ENCODE results near the gene CHD9NB.
"Not testable (repeated sequence)": the region's sequence is repeated elsewhere in the genome, so short reads cannot be mapped to it uniquely, and the experiment has no call there.

Gene CHD9NB

GRCh38 chr16:53084141-53084541 lies 31.4 kb upstream of the CHD9NB start:
- DNase-seq (ENCODE audit: low read depth in 4 of 4, low spot score in 1 of 4): no peak

GRCh38 chr16:53083119-53083518 lies 30.4 kb upstream of the CHD9NB start:
- DNase-seq (ENCODE audit: low read depth in 4 of 4, low spot score in 1 of 4): no peak

GRCh38 chr16:53082509-53082908 lies 29.8 kb upstream of the CHD9NB start:
- DNase-seq (ENCODE audit: low read depth in 4 of 4, low spot score in 1 of 4): no peak

- no peak for DNase-seq (ENCODE audit: low read depth in 4 of 4, low spot score in 1 of 4)
Observed at GRCh38 chr16:53081686-53082407, 29.1 kb upstream of the CHD9NB start.

GRCh38 chr16:53081032-53081424 lies 28.3 kb upstream of the CHD9NB start:
- no peak for DNase-seq (ENCODE audit: low read depth in 4 of 4, low spot score in 1 of 4)

GRCh38 chr16:53080345-53081031 lies 27.8 kb upstream of the CHD9NB start:
- no peak for DNase-seq (ENCODE audit: low read depth in 4 of 4, low spot score in 1 of 4)

- DNase-seq (ENCODE audit: low read depth in 4 of 4, low spot score in 1 of 4): no peak
Observed at GRCh38 chr16:53078765-53079485, 26.2 kb upstream of the CHD9NB start.

GRCh38 chr16:53078247-53078646 lies 25.6 kb upstream of the CHD9NB start:
- no peak for DNase-seq (ENCODE audit: low read depth in 4 of 4, low spot score in 1 of 4)

GRCh38 chr16:53075461-53075860 lies 22.8 kb upstream of the CHD9NB start:
- DNase-seq (ENCODE audit: low read depth in 4 of 4, low spot score in 1 of 4): not testable (repeated sequence)

GRCh38 chr16:53074296-53074695 lies 21.6 kb upstream of the CHD9NB start:
- DNase-seq (ENCODE audit: low read depth in 4 of 4, low spot score in 1 of 4): not testable (repeated sequence)

GRCh38 chr16:53073022-53073421 lies 20.3 kb upstream of the CHD9NB start:
- no peak for DNase-seq (ENCODE audit: low read depth in 4 of 4, low spot score in 1 of 4)

- no peak for DNase-seq (ENCODE audit: low read depth in 4 of 4, low spot score in 1 of 4)
Observed at GRCh38 chr16:53071748-53072301, 19.1 kb upstream of the CHD9NB start.

- no peak for DNase-seq (ENCODE audit: low read depth in 4 of 4, low spot score in 1 of 4)
Observed at GRCh38 chr16:53069772-53070171, 17.1 kb upstream of the CHD9NB start.

GRCh38 chr16:53068423-53068833 lies 15.7 kb upstream of the CHD9NB start:
- DNase-seq (ENCODE audit: low read depth in 4 of 4, low spot score in 1 of 4): no peak

- no peak for DNase-seq (ENCODE audit: low read depth in 4 of 4, low spot score in 1 of 4)
Observed at GRCh38 chr16:53067675-53068074, 15.0 kb upstream of the CHD9NB start.

- no peak for DNase-seq (ENCODE audit: low read depth in 4 of 4, low spot score in 1 of 4)
Observed at GRCh38 chr16:53065461-53066061, 12.9 kb upstream of the CHD9NB start.

- DNase-seq (ENCODE audit: low read depth in 4 of 4, low spot score in 1 of 4): no peak
Observed at GRCh38 chr16:53064081-53064578, 11.4 kb upstream of the CHD9NB start.

GRCh38 chr16:53061701-53062159 lies 9.0 kb upstream of the CHD9NB start:
- DNase-seq (ENCODE audit: low read depth in 4 of 4, low spot score in 1 of 4): peak in 1 of 4 experiments; percentile 13

GRCh38 chr16:53061256-53061655 lies 8.6 kb upstream of the CHD9NB start:
- DNase-seq (ENCODE audit: low read depth in 4 of 4, low spot score in 1 of 4): no peak

GRCh38 chr16:53059672-53060071 lies 7.0 kb upstream of the CHD9NB start:
- DNase-seq (ENCODE audit: low read depth in 4 of 4, low spot score in 1 of 4): no peak

GRCh38 chr16:53058882-53059281 lies 6.2 kb upstream of the CHD9NB start:
- no peak for DNase-seq (ENCODE audit: low read depth in 4 of 4, low spot score in 1 of 4)

Data from stimulated activated CD4-positive, alpha-beta T cell treated with anti-CD3 and anti-CD28 coated beads, Interleukin-1b, Interleukin-23, amount 100 ng/mL, for 24 hours (primary cell).